ENCODE results near the gene SH3RF3.

DNA sequence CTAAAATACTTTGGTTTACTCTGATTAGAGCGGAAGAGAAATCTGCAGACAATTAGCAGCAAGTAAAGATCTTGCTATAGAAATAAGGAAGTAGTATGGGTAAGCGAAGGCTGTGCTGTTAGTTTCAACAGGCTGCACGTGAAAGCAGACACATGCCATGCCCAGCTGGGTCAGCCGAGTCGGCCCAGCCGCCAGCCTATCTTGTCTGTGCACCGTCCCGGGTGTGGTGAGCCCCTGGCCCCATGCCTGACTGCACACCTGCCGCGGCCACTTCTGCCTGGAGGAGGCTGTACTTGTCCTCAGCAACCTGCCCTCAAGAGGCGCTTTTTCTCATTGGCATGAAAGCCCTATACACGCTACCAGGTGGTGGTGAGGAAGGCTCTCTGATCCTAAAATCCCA is 299.3 kb downstream of the SH3RF3 start:
- TF ChIP-seq, protein P1, sequence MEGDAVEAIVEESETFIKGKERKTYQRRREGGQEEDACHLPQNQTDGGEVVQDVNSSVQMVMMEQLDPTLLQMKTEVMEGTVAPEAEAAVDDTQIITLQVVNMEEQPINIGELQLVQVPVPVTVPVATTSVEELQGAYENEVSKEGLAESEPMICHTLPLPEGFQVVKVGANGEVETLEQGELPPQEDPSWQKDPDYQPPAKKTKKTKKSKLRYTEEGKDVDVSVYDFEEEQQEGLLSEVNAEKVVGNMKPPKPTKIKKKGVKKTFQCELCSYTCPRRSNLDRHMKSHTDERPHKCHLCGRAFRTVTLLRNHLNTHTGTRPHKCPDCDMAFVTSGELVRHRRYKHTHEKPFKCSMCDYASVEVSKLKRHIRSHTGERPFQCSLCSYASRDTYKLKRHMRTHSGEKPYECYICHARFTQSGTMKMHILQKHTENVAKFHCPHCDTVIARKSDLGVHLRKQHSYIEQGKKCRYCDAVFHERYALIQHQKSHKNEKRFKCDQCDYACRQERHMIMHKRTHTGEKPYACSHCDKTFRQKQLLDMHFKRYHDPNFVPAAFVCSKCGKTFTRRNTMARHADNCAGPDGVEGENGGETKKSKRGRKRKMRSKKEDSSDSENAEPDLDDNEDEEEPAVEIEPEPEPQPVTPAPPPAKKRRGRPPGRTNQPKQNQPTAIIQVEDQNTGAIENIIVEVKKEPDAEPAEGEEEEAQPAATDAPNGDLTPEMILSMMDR (IDR thresholded peaks at IDR 0.05 in 2 of 3, conservative IDR thresholded peaks at IDR 0.05 in 1 of 3; ENCODE audit: control insufficient read depth in 2 of 3, extremely low read depth in 1 of 3, insufficient read depth in 1 of 3, low read depth in 3 of 3, low read length in 3 of 3) = no peak
- TF ChIP-seq REST (IDR thresholded peaks at IDR 0.05; ENCODE audit: low read depth, low read length) = no peak
- no peak for TF ChIP-seq POLR2A (IDR thresholded peaks at IDR 0.05; ENCODE audit: low read depth, low read length)
- TF ChIP-seq, protein P2, sequence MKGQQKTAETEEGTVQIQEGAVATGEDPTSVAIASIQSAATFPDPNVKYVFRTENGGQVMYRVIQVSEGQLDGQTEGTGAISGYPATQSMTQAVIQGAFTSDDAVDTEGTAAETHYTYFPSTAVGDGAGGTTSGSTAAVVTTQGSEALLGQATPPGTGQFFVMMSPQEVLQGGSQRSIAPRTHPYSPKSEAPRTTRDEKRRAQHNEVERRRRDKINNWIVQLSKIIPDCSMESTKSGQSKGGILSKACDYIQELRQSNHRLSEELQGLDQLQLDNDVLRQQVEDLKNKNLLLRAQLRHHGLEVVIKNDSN (IDR thresholded peaks at IDR 0.05; ENCODE audit: borderline replicate concordance, extremely low read length, insufficient read depth, low read depth, low read length) = no peak
- no peak for TF ChIP-seq EP300 (IDR thresholded peaks at IDR 0.05; ENCODE audit: borderline replicate concordance in 1 of 2, control insufficient read depth in 1 of 2, low read depth in 2 of 2, low read length in 2 of 2)
- no peak for TF ChIP-seq BCL3 (IDR thresholded peaks at IDR 0.05; ENCODE audit: borderline replicate concordance, insufficient read depth, low read depth, low read length, poor library complexity, severe bottlenecking)
- TF ChIP-seq, protein P3, sequence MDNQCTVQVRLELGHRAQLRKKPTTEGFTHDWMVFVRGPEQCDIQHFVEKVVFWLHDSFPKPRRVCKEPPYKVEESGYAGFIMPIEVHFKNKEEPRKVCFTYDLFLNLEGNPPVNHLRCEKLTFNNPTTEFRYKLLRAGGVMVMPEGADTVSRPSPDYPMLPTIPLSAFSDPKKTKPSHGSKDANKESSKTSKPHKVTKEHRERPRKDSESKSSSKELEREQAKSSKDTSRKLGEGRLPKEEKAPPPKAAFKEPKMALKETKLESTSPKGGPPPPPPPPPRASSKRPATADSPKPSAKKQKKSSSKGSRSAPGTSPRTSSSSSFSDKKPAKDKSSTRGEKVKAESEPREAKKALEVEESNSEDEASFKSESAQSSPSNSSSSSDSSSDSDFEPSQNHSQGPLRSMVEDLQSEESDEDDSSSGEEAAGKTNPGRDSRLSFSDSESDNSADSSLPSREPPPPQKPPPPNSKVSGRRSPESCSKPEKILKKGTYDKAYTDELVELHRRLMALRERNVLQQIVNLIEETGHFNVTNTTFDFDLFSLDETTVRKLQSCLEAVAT (IDR thresholded peaks at IDR 0.05) = no peak

All from GM12878 (cell line).